Osteoblast (primary cell): ENCODE results near the gene CACNG7. TPM values are rescaled to one million over a fixed set of nuclear protein-coding genes. Genes with fewer than 3 reads are reported as not detected.
A peak's percentile ranks its signal among the peaks of the same experiment; 100 is the strongest.

Experiments used
- DNase-seq: peaks from one replicate; pipeline ENCODE4 v3.0.0; 2011; ENCODE audit warnings: low spot score, mixed read lengths; ENCODE audit not compliant: insufficient read length; ENCODE audit errors: missing footprints
- H2AFZ ChIP-seq: 2 replicates; pipeline ENCODE4 v1.6.0; 2011; ENCODE audit warnings: mild to moderate bottlenecking, low read length
- H3K27ac ChIP-seq: 2 replicates; pipeline ENCODE4 v1.5.1; 2011; ENCODE audit warnings: mild to moderate bottlenecking, low read depth, low read length, moderate library complexity
- H3K27me3 ChIP-seq: 2 replicates; pipeline ENCODE4 v1.6.0; 2012; ENCODE audit warnings: mild to moderate bottlenecking, control low read depth, inconsistent platforms, low read length, moderate library complexity; ENCODE audit not compliant: insufficient read depth
- H3K36me3 ChIP-seq: 2 replicates; pipeline ENCODE4 v1.5.1; 2011; ENCODE audit warnings: mild to moderate bottlenecking, low read length, control low read depth, moderate library complexity; ENCODE audit not compliant: insufficient read depth
- H3K4me1 ChIP-seq: 2 replicates; pipeline ENCODE4 v1.5.1; 2011; ENCODE audit warnings: mild to moderate bottlenecking, low read length, control low read depth, moderate library complexity; ENCODE audit not compliant: insufficient read depth
- H3K4me2 ChIP-seq: 2 replicates; pipeline ENCODE4 v1.6.0; 2011; ENCODE audit warnings: mild to moderate bottlenecking, low read length; ENCODE audit not compliant: insufficient read depth
- H3K4me3 ChIP-seq: fragments of 200-600 bp; sonication (generic); 3 replicates; pipeline ENCODE4 v1.5.1; 2012; ENCODE audit warnings: mild to moderate bottlenecking, low read length, inconsistent platforms; ENCODE audit not compliant: insufficient read depth
- H3K79me2 ChIP-seq: 2 replicates; pipeline ENCODE4 v1.6.0; 2012; ENCODE audit warnings: mild to moderate bottlenecking, low read length, control low read depth, inconsistent platforms; ENCODE audit not compliant: insufficient read depth
- H3K9me3 ChIP-seq: 2 replicates; pipeline ENCODE4 v1.5.1; 2011; ENCODE audit warnings: low read depth, low read length, control low read depth
- H4K20me1 ChIP-seq: 2 replicates; pipeline ENCODE4 v1.6.0; 2012; ENCODE audit warnings: mild to moderate bottlenecking, low read length, control low read depth; ENCODE audit not compliant: insufficient read depth
- CTCF ChIP-seq: IDR thresholded peaks from 2 replicates; pipeline ENCODE4 v1.5.1; 2011; ENCODE audit warnings: mild to moderate bottlenecking, low read depth, low read length, moderate library complexity; ENCODE audit errors: extremely low read depth
- total RNA-seq: library from RNA; depleted of rRNA; stranded (reverse); fragments of >200 nt; gene quantifications from 2 replicates; pipeline ENCODE4 v1.2.3, GENCODE V29; 2012

CACNG7 gene
- total RNA-seq, 1 donor: not detected

DNA sequence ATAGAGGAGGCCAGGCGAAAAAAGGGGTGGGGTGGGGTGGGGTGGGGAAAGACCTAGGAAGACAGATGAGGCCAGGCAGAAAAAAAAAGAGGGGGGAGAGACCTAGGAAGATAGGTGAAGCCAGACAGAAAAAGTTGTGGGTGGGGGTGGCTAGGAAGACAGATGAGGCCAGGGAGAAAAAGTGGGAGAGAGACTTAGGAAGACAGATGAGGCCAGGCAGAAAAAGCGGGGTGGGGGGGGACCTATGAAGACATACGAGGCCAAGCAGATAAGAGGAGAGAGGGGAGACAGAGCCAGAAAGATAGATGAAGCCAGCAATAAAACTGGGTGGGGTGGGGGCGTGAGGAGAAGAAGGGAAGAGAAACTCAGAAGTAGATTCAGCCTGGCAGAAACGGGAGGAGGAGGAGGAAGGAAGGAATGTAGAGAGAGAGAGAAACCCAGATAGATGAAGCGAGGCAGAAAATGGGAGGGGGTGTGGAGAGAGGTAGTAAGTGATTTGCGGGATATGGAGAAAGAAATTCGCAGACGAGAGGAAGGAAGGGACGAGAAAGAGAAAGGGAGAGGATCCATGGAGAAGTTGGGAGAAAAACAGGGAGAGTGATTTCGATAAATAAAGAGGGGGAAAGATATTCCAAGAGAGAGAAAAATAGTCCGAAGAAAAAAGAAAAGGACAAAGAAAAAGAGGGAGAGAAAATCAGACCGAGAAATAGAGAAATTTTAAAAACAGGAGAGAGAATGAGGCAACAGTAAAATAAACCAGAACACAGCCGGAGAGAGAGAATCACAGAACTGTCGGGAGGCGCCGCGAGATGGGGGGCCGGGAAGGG, 70.1 kb downstream of the CACNG7 start:
- Histone ChIP-seq H2AFZ (no peak overlapping the region), H3K27ac (no peak overlapping the region), H3K4me2 (peak overlapping the region; percentile 67), H4K20me1 (no peaks in the 10 kb centered on the region), H3K9me3 (no peaks in the 10 kb centered on the region), H3K36me3 (no peaks in the 10 kb centered on the region), H3K27me3 (peaks cover 43% of the 10 kb centered on the region), H3K4me3 (peak overlapping the region; percentile 61), H3K79me2 (no peaks in the 10 kb centered on the region), H3K4me1 (peaks cover 4% of the 10 kb centered on the region)
- DNase-seq: peak; percentile 49
- no peak for TF ChIP-seq CTCF

DNA sequence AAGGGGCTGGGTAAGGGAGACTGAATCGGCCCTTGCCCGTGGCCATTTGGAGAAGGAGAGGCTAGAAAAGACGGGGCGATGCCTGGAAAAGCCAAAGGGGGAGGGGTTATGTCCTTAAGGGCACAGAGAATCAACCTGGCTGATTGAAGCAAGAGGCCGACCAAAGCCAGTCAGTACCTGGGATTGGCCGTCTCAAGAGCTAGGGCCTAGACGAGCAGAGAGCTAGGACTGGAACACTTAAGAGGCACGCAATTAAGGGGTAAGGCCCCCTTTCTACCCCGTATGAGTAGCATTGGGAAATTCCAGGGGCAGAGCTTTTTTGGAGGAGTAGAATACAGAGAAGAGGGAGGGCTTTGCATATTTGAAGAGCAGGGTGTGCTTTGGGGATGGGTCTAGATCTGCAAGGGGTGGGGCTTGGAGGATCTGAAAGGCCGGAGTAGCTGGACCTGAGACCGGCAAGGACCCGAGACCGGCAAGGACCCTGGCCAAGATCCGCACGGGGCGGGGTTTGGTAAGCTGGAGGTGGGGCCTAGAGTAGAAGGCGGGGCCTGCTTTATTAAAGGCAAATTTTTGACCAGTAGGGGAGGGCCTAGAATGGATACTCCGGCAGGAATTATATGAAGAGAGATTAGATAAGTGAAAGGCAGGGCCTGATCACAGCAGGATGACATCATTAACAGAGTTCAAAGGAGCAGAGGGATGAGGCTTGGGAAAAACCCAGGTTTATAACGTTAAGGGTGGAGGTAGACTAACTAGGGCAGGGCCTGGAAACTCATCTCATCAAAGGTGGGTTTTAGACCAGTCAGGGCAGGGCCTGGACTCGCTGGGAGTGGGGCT, 71.7 kb downstream of the CACNG7 start:
- Histone ChIP-seq H3K79me2 (no peaks in the 10 kb centered on the region), H3K36me3 (no peaks in the 10 kb centered on the region), H3K9me3 (no peaks in the 10 kb centered on the region), H3K4me2 (peak overlapping the region; percentile 67), H3K27ac (no peak overlapping the region), H3K4me1 (peaks cover 4% of the 10 kb centered on the region), H4K20me1 (no peaks in the 10 kb centered on the region), H3K27me3 (peaks cover 43% of the 10 kb centered on the region), H2AFZ (peak overlapping the region; percentile 56), H3K4me3 (peak overlapping the region; percentile 61)
- peak; percentile 86 for DNase-seq
- no peak for TF ChIP-seq CTCF

- H3K4me3 ChIP-seq: no peak overlapping the region
- no peaks in the 10 kb centered on the region for H3K9me3 ChIP-seq
- no peaks in the 10 kb centered on the region for H4K20me1 ChIP-seq
- H3K27me3 ChIP-seq: peaks cover 43% of the 10 kb centered on the region
- no peak overlapping the region for H3K27ac ChIP-seq
- H3K4me2 ChIP-seq: no peak overlapping the region
- no peaks in the 10 kb centered on the region for H3K36me3 ChIP-seq
- no peaks in the 10 kb centered on the region for H3K79me2 ChIP-seq
- no peak overlapping the region for H2AFZ ChIP-seq
- DNase-seq: peak; percentile 86
- TF ChIP-seq CTCF: no peak
- H3K4me1 ChIP-seq: peaks cover 4% of the 10 kb centered on the region
These were observed 72.4 kb downstream of the CACNG7 start for GRCh38 chr19:53981376-53981951.

- no peak for TF ChIP-seq CTCF
- Histone ChIP-seq H3K27ac (no peak overlapping the region), H3K9me3 (no peaks in the 10 kb centered on the region), H3K4me3 (peak overlapping the region; percentile 30), H2AFZ (peak overlapping the region; percentile 35), H3K27me3 (peaks cover 43% of the 10 kb centered on the region), H3K36me3 (no peaks in the 10 kb centered on the region), H3K4me2 (peak overlapping the region; percentile 43), H4K20me1 (no peaks in the 10 kb centered on the region), H3K79me2 (no peaks in the 10 kb centered on the region), H3K4me1 (peaks cover 4% of the 10 kb centered on the region)
- peak; percentile 91 for DNase-seq
These were observed 72.9 kb downstream of the CACNG7 start for GRCh38 chr19:53982001-53982451.
